DMS53 treated with DMSO at 0.1 percent for 48 hours (cell line): ENCODE results near the gene GCLM.
"Not testable (repeated sequence)": the region's sequence is repeated elsewhere in the genome, so short reads cannot be mapped to it uniquely, and the experiment has no call there.

Experiments used
- DNase-seq: peaks from one replicate; lab custom pipeline; 2025; ENCODE audit not compliant: unreplicated experiment; lab: John Stamatoyannopoulos, UW

GCLM gene, protein sequence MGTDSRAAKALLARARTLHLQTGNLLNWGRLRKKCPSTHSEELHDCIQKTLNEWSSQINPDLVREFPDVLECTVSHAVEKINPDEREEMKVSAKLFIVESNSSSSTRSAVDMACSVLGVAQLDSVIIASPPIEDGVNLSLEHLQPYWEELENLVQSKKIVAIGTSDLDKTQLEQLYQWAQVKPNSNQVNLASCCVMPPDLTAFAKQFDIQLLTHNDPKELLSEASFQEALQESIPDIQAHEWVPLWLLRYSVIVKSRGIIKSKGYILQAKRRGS

DNA sequence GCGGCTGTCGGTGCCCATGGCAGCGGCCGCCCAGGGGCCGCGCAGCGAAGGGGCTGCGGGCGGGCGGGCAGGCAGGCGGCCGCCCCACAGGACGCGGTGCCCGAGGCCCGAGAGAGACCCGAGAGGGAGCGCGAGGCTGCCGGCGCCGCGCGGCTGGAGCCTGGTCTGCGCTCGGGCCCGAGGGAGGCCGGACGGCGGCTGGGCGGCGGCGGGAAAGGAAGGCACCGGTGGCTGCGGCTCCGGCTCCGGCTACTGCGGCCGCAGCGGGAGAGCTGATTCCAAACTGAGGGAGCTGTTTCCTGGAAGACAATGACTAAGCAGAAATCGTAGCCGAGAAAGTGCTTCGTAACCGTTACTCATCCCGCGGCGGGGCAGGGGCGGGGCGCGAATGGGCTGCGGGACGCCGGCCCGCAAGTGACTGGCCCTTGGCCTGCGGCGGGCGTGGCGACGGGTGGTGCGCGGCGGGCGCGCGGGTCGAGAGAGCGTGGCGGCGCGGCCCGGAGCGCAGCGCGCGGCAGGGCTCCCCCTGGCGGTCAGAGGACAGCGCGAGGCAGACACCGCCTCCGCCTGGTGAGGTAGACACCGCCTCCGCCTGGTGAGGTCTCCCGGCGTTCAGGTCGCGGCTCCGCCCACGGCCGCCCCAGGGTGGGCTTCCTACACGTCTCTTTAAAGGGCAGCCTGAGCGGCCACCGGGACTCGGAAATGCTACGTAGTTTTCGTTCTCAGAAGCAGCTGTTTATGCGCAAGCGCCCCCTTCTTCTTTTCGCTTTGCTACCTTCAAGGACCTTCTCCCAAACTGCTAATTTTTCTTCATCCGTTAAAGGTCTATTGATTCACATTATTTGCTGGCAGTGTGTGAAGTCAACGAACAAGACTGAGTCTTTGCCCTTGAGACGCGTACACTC is at the start of gene GCLM:
TSS of gene GCLM (minus strand) at position 285 of the 905 bp plus-strand sequence. CDS start at position 18, 267 bp downstream.
- DNase-seq, result peak; percentile 97

- no peak for DNase-seq
Measured at GRCh38 chr1:93958726-93959100, 49.5 kb upstream of the GCLM start.

GRCh38 chr1:93958032-93958725 is 48.9 kb upstream of the GCLM start:
- no peak for DNase-seq

DNA sequence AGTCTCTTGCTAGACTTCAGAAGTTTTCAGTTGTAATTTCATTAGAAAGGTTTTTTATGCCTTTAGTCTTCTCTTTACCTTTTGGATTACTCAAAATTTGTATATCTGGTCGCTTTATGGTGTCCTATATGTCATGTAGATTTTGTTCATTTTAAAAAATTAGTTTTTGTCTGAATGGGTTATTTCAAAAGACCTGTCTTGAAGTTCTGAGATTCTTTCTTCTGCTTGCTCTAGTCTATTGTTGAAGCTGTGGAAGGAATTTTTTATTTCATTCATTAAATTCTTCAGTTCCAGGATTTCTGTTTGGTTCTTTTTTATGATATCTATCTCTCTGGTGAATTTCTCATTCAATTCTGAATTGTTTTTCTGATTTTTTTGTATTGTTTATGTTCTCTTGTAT is 46.5 kb upstream of the GCLM start:
- no peak for DNase-seq

DNA sequence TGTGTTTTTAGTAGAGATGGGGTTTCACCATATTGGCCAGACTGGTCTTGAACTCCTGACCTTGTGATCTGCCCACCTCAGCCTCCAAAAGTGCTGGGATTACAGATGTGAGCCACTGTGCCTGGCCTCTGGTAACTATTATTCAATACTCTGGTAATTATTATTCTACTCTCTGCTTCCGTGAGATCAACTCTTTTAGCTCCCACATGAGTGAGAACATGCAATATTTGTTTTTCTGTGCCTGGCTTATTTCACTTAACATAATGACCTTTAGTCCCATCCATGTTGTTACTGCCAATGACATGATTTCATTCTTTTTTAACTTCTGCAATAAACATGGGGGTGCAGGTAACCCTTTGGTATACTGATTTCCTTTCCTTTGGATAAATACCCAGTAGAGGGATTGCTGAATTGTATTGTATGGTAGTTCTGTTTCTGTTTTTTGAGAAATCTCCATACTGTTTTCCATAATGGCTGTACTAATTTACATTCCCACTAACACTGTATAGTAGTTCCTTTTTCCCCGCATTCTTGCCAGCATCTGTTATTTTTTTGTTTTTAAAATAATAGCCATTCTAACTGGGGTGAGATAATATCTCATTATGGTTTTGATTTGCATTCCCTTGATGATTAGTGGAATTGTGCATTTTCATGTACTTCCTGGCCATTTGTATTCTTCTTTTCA is 37.9 kb upstream of the GCLM start:
- not testable (repeated sequence) for DNase-seq

- DNase-seq, result no peak
Measured at GRCh38 chr1:93938461-93939145, 29.4 kb upstream of the GCLM start.

- DNase-seq, result no peak
Measured at GRCh38 chr1:93937997-93938396, 28.8 kb upstream of the GCLM start.

- DNase-seq, result no peak
Measured at GRCh38 chr1:93925206-93925605, 16.0 kb upstream of the GCLM start.

GRCh38 chr1:93919780-93920179 is 10.6 kb upstream of the GCLM start:
- no peak for DNase-seq

GRCh38 chr1:93917302-93917701 is 8.1 kb upstream of the GCLM start:
- no peak for DNase-seq

DNA sequence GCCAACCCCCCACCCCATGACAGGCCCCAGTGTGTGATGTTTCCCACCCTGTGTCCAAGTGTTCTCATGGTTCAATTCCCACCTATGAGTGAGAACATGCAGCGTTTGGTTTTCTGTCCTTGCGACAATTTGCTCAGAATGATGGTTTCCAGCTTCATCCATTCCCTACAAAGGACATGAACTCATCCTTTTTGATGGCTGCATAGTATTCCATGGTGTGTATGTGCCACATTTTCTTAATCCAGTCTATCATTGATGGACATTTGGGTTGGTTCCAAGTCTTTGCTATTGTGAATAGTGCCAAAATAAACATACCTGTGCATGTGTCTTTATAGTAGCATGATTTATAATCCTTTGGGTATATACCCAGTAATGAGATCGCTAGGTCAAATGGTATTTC is 1.6 kb upstream of the GCLM start:
- DNase-seq, result not testable (repeated sequence)

GRCh38 chr1:93910305-93910704 is 1.1 kb upstream of the GCLM start:
- DNase-seq, result no peak

- DNase-seq, result peak; percentile 49
Measured at GRCh38 chr1:93908394-93909145, 660 bp downstream of the GCLM start.

DNA sequence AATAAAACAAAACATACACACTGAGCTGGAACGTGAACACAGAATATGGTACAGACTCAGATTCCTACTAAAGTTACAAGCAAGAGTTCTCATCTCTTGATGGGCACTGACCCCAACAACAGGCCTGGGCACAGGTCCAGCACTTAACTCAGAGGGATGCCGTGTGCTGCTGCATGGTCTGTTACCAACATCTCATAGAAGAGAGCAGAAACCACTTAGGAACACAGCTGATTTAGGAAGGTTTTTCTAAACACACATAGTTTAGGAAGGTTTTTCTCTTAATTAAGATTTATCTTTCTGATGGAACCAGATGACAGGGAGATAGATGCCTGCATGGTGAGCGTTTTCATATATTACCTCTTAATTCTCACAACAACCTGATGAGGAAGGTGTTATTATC is 1.5 kb downstream of the GCLM start:
- DNase-seq, result no peak

DNA sequence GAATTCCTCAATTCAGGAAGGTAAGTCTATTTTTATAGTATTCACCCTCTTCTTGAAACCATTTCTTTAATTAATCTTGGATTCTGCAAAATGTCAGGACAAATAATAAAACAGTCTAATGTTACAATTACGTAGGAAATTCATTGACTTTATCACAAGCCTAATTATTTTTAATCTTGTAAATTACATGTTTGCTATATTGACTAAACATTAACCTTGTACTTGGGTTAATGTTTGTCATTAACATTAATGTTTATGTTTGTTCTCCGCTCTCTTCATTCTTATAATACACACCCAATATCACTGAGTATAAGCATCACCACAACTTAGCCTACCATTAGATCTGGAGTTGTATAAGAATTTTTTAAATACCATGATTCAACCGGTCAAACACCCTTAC is 2.8 kb downstream of the GCLM start:
- DNase-seq, result no peak

DNA sequence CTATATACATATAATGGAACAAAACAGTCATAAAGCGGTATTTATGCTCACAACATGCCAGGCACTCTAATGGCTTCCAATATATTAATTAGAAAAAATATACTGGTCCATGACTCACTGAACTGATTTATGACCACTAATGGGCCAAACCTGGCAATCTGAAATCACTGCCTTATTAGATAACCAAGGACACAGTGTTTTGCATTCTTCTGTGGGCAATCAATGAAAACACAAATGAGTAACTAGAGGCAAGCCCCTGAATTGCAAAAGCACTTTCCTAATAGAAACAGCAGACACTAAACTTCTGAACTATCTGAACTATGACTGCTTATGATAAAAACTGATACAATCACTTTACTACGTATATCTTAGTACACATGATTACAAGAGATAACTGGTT is 3.5 kb downstream of the GCLM start:
- DNase-seq, result no peak

- DNase-seq, result no peak
Measured at GRCh38 chr1:93905051-93905450, 4.2 kb downstream of the GCLM start.

DNA sequence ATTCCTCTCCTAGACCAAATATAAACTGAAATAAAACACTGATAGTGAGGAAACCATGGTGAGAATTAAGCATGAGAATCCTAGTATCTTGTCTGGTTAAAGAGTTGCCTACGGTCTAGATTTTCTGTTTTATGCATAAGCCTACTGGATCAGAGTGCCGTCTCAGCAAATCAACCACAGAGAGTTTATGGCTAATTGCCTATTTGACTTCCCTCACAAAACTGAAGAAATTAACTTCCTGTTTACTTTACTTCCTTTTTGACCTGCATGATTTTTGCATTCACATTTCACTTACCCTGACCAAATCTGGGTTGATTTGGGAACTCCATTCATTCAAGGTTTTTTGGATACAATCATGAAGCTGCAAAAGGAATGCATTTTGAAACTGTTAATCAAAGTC is 5.0 kb downstream of the GCLM start:
- DNase-seq, result no peak

DNA sequence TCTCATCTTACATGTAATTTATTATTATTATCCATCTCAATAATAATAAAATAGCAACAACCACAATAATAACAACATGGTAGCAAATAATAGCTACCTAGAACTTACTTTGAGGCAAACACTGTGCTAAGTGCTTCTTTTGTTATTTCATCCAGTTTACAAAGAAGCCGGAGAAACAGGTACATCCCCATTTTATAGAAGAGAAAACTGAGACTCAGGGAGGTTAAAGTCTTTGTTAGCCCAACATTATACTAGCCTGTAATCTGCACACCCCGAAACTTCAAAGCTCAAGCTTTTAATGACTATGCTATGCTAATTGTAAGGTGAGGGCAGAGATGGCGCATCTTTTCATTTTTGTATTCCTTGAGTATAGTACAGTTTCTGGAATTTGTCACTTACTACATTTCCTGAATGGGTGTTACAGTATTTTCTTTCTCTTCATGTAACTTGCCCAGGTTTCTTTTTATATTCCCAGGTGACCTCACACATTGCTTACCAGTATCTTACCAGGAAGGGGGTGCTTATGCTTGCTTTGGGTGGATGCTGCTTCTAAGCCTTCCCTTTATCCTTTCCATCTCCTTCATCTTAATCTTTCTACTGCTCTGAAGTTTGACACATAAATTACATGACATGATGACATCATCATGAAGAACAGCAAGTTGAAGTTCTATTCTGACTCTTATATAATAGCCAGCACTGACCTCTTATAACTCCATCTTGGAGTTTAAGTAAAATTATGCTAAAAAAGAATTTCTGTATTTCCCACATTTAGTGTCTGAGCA is 8.3 kb downstream of the GCLM start:
- no peak for DNase-seq
